GM10847 (cell line): ENCODE results near the gene HTR3B.

Experiments used
- POLR2A ChIP-seq: IDR thresholded peaks from 2 replicates; pipeline ENCODE4 v1.6.1; 2011; ENCODE audit not compliant: insufficient read length; ENCODE audit errors: extremely low read depth

Gene HTR3B

DNA sequence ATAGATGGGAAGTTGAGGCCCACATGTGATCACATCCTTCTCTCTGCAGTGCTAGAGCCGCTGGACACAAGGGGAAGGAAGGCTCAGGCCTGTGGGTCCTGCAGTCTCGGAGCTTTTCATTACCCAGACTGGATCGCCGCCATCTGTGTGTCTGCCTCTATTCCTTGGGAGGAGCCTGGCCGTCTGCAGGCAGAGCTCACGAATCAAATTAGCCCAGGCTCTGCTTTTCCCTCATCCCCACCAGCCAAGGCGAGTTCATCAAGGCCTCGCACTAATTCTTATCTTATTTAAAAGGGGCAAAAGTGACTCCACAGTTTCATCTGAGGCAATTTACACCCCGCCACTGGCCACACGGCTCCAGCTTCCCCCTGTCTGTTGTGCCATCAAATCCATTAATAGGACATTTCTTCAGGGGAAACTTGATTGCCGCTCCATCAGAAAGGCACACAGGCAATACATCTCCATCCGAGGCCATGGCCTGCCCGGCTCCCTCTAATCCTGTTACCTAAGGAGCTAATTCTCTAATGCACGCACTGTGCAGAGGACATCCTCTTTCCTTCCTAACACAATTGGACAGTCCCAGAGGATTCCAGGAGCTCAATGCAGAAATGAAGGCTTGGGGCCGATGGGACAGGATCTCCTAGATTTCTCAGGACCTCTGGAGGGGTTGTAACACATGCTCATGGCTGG lies 67.1 kb downstream of the HTR3B start:
- no peak for TF ChIP-seq POLR2A

DNA sequence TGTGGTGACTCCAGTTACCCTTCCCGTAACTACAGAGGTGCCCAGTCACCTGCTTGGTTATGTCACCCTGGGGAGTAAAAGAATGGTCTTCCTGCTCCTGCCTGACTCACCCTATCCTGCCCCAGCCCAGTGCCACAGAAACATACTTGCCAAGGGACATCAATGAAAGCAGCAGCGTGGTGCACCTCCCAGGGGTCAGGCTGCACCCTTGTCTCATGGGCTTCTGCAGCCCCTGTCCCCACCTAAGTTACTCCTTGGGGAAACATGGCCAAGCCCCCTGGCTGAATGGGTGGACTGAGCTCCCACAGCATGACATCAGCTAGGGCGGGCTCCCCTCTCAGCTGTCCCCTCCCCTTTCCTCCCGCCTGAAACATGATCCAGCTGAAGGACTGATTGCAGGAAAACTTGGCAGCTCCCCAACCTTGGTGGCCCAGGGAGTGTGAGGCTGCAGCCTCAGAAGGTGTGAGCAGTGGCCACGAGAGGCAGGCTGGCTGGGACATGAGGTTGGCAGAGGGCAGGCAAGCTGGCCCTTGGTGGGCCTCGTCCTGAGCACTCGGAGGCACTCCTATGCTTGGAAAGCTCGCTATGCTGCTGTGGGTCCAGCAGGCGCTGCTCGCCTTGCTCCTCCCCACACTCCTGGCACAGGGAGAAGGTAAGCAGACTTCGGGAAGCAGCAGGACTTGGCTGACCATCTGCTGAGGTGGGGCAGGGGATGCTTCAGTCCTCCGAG lies 70.3 kb downstream of the HTR3B start, which contains the start of gene HTR3A:
HTR3A (plus strand) TSS at position 368 of the 730 bp plus-strand sequence; CDS start at position 586, 218 bp downstream.
- TF ChIP-seq POLR2A = no peak

DNA sequence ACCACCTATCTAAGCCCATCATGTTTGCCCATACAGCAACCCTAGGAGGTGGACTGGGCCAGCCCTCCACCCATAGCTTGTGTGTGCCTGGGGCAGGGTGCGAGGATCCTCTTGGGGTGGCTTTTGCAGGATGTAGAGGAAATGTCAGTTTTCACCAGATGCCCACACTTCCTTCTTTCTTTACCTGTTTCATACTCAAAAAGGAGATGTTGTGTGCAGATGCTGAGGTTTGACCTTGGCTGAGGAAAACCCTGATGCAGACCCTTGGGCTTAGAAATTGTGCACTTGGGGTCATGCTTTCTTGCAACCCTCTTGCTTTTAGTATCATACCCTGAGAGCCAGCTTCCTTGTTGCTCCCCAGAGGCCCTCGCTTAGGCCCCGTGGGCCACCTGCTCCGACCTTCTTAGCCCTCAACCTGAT lies 72.5 kb downstream of the HTR3B start:
- no peak for TF ChIP-seq POLR2A

DNA sequence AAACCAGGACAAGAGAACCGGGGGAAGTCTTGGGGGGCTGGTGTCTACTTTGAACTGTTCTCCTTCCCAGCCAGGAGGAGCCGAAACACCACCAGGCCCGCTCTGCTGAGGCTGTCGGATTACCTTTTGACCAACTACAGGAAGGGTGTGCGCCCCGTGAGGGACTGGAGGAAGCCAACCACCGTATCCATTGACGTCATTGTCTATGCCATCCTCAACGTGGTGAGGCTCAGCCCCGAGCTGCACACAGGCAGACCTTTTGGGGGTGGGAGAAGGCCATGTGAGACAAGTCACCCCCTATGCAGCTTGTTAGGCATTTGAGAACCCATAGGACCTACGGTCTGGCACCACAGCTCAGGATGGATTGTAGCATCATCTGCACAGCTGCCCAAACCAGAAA lies 73.1 kb downstream of the HTR3B start:
- no peak for TF ChIP-seq POLR2A

DNA sequence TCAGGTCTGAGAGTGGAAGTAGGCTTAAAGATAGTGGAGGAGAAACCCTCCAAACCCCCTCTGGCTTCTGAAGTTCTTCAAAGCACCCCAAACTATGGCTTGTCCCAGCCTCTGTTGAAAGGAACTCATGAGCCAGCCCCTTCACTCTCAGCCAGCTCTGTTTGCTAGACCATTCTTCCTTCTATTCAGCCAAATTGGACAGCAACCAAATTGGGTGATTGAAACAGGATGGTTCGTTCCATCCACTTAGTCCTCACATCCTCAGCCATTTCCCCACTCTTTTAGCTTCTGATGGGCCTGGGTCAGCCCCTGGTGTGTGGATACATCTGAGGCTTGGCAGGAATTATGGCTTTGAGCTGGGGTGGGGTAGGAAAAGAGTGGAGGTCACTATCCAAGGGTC lies 74.8 kb downstream of the HTR3B start:
- no peak for TF ChIP-seq POLR2A

DNA sequence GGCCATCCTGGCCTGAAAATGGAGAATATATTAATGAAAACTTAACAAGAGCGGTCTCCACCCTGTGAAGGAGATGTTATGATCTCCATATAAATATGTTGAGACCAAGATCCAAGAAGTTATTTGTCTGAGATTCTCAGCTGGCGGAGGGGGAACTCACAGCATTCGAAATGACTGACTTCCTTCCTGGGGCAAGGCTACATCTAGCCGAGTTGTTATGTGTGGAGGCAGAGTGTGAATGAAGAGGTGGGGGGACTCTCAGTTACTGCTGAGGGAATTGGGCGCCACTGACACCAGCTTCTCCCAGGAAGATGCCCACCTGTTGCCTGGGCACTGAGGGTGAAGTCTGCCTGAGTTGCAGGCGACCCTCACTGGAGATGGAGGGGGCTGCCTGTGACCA lies 76.2 kb downstream of the HTR3B start:
- TF ChIP-seq POLR2A = no peak

DNA sequence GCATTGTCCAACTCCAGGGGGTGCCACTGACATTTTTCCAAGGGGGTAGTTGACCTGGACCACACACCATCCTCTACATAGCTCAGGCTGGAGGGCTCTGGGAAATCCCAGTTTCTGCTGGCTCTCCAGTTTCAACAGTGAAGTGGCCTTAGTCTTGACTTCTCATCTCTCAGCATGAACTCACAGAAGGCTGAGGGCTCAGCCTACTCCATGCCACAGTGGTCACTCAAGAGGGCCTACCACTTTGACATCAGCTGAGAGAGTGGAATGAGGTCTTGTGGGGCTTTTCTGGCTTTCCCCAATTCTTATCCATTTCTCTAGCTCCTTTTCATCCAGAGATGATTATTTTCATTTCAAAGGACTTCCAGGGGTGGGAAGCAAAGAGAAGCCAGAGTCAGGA lies 77.7 kb downstream of the HTR3B start:
- TF ChIP-seq POLR2A = no peak

DNA sequence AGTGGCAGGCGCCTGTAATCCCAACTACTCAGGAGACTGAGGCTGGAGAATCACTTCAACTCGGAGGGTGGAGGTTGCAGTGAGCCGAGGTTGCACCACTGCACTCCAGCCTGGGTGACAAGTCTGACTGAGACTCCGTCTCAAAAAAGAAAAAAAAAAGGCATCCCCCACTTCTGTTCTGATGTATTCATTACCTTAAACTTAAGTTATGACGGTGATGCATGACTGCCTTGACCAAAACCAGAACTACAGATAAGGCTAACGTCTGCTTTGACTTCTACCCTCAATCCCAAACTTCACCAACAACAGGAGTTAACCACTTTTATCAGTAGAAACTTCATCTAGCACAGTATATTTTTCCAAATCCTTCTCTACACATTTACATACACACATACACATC lies 80.2 kb downstream of the HTR3B start:
- no peak for TF ChIP-seq POLR2A

DNA sequence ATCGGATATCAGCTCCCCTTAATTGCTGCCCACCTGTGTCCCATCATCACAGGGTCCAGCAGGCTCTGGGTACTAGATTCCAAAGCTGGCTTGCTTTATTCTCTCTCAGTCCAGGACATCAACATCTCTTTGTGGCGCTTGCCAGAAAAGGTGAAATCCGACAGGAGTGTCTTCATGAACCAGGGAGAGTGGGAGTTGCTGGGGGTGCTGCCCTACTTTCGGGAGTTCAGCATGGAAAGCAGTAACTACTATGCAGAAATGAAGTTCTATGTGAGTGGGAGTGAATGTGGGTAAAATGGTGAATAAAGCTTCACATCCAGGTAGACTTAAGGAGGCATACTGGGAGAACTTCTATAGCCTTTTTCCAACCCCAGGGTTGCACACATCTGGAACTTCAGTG lies 81.3 kb downstream of the HTR3B start:
- TF ChIP-seq POLR2A = no peak

DNA sequence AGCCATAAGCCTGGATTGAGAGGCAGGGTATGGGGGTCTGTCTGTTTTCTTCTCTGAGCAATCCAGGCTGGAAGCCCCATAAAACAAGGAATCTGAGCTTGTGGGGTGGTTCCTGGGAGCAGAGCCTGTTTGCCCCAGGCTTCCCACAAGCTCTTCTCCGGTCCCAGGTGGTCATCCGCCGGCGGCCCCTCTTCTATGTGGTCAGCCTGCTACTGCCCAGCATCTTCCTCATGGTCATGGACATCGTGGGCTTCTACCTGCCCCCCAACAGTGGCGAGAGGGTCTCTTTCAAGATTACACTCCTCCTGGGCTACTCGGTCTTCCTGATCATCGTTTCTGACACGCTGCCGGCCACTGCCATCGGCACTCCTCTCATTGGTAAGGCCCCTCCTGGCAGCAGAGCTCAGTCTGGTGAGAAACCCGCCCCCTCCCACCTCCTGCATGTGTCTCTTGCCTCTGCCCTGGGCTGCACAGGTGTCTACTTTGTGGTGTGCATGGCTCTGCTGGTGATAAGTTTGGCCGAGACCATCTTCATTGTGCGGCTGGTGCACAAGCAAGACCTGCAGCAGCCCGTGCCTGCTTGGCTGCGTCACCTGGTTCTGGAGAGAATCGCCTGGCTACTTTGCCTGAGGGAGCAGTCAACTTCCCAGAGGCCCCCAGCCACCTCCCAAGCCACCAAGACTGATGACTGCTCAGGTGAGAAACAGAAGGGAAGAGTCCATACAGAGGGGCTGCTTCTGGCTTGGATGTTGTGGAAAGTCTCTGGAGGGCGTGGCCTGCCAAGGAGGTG lies 82.0 kb downstream of the HTR3B start:
- TF ChIP-seq POLR2A = no peak

DNA sequence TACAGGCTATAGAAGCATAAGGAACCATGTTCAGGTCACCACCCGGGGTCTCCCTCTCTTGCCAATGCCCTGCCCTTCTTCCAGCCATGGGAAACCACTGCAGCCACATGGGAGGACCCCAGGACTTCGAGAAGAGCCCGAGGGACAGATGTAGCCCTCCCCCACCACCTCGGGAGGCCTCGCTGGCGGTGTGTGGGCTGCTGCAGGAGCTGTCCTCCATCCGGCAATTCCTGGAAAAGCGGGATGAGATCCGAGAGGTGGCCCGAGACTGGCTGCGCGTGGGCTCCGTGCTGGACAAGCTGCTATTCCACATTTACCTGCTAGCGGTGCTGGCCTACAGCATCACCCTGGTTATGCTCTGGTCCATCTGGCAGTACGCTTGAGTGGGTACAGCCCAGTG lies 84.8 kb downstream of the HTR3B start:
- no peak for TF ChIP-seq POLR2A

DNA sequence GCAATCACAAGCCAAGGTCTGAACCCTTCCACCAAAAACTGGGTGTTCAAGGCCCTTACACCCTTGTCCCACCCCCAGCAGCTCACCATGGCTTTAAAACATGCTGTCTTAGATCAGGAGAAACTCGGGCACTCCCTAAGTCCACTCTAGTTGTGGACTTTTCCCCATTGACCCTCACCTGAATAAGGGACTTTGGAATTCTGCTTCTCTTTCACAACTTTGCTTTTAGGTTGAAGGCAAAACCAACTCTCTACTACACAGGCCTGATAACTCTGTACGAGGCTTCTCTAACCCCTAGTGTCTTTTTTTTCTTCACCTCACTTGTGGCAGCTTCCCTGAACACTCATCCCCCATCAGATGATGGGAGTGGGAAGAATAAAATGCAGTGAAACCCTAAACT lies 85.3 kb downstream of the HTR3B start:
- no peak for TF ChIP-seq POLR2A

DNA sequence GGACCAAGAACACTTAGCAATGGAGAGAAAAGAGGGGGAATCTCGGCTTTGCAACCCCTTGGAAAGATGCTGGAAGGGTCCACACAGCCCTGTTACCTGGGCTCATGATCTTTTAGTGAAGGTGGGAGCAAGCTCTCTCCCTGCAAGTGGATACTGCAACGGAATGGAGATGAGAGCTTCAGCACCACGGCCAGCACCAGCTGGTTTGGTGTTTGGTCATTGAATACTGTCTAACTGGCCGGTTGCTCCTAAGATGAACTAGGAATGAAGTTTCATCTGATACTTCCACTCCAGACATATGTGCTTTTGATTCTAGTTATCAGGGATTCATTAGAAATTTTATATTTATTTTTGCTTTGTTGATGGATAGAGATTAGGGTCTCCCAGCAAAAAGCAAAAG lies 86.6 kb downstream of the HTR3B start:
- no peak for TF ChIP-seq POLR2A

DNA sequence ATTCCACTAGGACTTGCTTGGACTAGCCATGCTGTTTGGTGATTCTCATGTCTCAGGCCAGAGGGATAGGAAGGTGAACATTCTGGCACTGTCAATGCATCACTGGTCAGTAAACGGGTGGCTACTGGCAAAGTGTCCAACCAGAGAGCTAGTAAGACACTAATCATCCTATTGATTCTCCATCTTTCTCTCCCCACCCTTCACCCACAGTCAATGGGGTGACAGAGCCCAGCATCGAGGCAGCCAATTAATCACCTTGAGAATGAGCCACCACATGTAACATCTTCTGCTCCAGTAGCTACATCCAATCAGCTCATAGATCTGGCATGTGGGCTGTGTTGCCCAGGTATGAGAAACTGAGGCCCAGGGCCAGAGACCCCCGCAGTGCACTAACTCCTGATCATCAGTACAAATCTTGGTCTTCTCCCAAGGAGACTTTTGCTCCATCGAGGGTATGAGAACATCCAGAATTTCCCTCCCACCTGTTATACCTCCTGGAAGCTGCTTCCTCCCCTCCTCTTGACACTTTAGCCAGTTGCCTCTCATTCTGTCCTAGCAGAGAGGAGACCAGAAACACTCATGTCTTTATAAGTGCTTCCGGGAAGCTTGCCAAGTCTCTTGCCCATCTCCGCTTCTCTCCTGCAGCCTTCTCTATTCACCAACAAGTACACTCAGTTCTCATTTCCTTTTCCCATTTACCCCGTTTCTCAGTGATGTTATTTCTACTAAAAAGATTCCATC lies 87.3 kb downstream of the HTR3B start:
- TF ChIP-seq POLR2A = no peak

DNA sequence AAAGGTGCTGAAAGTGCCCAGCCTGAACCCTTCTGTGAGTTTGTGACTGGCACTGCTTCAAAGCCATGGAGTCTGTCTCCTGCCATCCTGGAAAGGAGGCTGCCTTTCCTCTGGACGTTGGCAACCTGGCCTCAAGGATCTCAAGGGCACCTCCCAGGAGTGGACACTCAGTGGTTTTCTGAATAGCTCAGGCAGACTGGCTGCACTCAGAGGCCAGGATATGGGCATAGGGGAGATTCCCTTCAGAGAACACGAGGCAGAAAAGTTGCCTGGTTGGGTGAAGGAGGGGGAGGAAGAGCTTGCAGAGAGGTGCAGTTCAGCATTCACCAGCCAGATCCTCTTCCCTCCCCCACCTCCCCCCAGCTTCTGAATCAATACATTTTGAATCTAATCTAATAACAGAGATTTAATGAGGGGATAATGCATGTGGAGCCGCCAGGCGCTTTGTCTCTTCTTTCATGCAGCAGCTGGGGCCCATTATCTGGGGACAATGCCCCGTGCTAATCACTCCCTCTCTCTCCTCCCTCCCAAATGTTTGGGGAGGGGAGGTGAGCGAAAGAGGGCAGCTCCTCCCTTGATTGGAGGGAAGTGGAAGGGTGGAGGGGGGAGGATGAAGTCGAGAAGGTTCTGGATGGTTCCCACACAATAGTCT lies 88.0 kb downstream of the HTR3B start:
- TF ChIP-seq POLR2A = no peak
